GM23338 (cell line): ENCODE measurements around the gene AAGAB. TPM values are rescaled to one million over a fixed set of nuclear protein-coding genes. Genes with fewer than 3 reads are reported as not detected.

Experiments
- ATAC-seq: fragments of 200-7000 bp; cut with Tn5 transposase; 3 replicates; pipeline ENCODE4 v1.9.1; 2020
- DNase-seq: peaks from one replicate; pipeline ENCODE4 v3.0.0-alpha.2; 2015; ENCODE audit warnings: low spot score
- H2AFZ ChIP-seq: fragments of 200-600 bp; sonication (generic); 2 replicates; pipeline ENCODE4 v1.8.0; 2016; ENCODE audit warnings: antibody characterized with exemption, mild to moderate bottlenecking, moderate library complexity
- H3F3A ChIP-seq: fragments of 200-600 bp; sonication (generic); replicated peaks from 2 replicates; pipeline ENCODE4 v1.8.0; 2017; ENCODE audit warnings: antibody characterized with exemption, mixed run types, low read depth
- H3K27ac ChIP-seq: fragments of 200-600 bp; sonication (generic); 2 replicates; pipeline ENCODE4 v1.6.1; 2016; ENCODE audit warnings: low read depth
- H3K27me3 ChIP-seq: fragments of 200-600 bp; sonication (generic); 2 replicates; pipeline ENCODE4 v1.8.0; 2016; ENCODE audit warnings: mild to moderate bottlenecking, mixed run types, moderate library complexity; ENCODE audit not compliant: insufficient read depth
- H3K36me3 ChIP-seq: fragments of 200-600 bp; sonication (generic); 2 replicates; pipeline ENCODE4 v1.8.0; 2016; ENCODE audit warnings: mild to moderate bottlenecking; ENCODE audit not compliant: insufficient read depth
- H3K4me1 ChIP-seq: fragments of 200-600 bp; sonication (generic); 2 replicates; pipeline ENCODE4 v1.8.0; 2016; ENCODE audit warnings: mild to moderate bottlenecking, moderate library complexity; ENCODE audit not compliant: insufficient read depth
- H3K4me2 ChIP-seq: fragments of 200-600 bp; sonication (generic); 2 replicates; pipeline ENCODE4 v1.7.1; 2017; ENCODE audit warnings: mixed run types
- H3K4me3 ChIP-seq: fragments of 200-600 bp; sonication (generic); 2 replicates; pipeline ENCODE4 v1.6.1; 2016; ENCODE audit warnings: mixed run types
- H3K79me2 ChIP-seq: fragments of 200-600 bp; sonication (generic); replicated peaks from 2 replicates; pipeline ENCODE4 v1.8.0; 2017; ENCODE audit warnings: mild to moderate bottlenecking; ENCODE audit not compliant: insufficient read depth
- H3K9me2 ChIP-seq: fragments of 200-600 bp; sonication (generic); 2 replicates; pipeline ENCODE4 v1.8.0; 2017; ENCODE audit not compliant: insufficient read depth
- H4K20me1 ChIP-seq: fragments of 200-600 bp; sonication (generic); replicated peaks from 2 replicates; pipeline ENCODE4 v1.8.0; 2017; ENCODE audit warnings: mild to moderate bottlenecking; ENCODE audit not compliant: insufficient read depth
- H3K27ac Mint-ChIP-seq: 2 replicates; pipeline ENCODE4 v1.8.0; 2020; ENCODE audit warnings: inconsistent platforms, mild to moderate bottlenecking, moderate library complexity, mixed read lengths
- H3K27me3 Mint-ChIP-seq: 3 replicates; pipeline ENCODE4 v1.8.0; 2022; ENCODE audit warnings: low read depth, mild to moderate bottlenecking, moderate library complexity, mixed read lengths, inconsistent platforms; ENCODE audit not compliant: insufficient read depth, poor library complexity
- H3K36me3 Mint-ChIP-seq: 3 replicates; pipeline ENCODE4 v1.8.0; 2021; ENCODE audit warnings: low read depth, mild to moderate bottlenecking, inconsistent platforms, moderate library complexity, mixed read lengths
- H3K4me1 Mint-ChIP-seq: 3 replicates; pipeline ENCODE4 v1.8.0; 2020; ENCODE audit warnings: mild to moderate bottlenecking, inconsistent platforms, mixed read lengths
- H3K4me3 Mint-ChIP-seq: 3 replicates; pipeline ENCODE4 v1.8.0; 2021; ENCODE audit warnings: moderate library complexity, mild to moderate bottlenecking, inconsistent platforms, mixed read lengths
- H3K9me3 Mint-ChIP-seq: 3 replicates; pipeline ENCODE4 v1.8.0; 2020; ENCODE audit warnings: moderate library complexity, mild to moderate bottlenecking, inconsistent platforms, mixed read lengths
- CTCF ChIP-seq, 2 experiments: fragments of 200-600 bp in 1 of 2; sonication (generic) in 1 of 2; conservative IDR thresholded peaks; 2 replicates each; pipeline versions ENCODE4 v1.5.1 to v1.6.1; 2016 to 2017; ENCODE audit warnings: antibody characterized with exemption in 2 of 2, low read depth in 2 of 2, mild to moderate bottlenecking in 2 of 2, moderate library complexity in 1 of 2
- EZH2phosphoT487 ChIP-seq: fragments of 200-600 bp; sonication (generic); IDR thresholded peaks from one replicate; pipeline ENCODE4 v1.8.1; 2018; ENCODE audit warnings: antibody characterized with exemption; ENCODE audit not compliant: unreplicated experiment
- POLR2AphosphoS5 ChIP-seq: IDR thresholded peaks from 2 replicates; pipeline ENCODE4 v1.6.1; 2016; ENCODE audit warnings: antibody characterized with exemption, low read depth
- ZNF331 ChIP-seq: fragments of 250-450 bp; sonication (Bioruptor Pico); IDR thresholded peaks from 2 replicates; pipeline ENCODE4 v1.5.0; 2020; ENCODE audit warnings: low read depth, mild to moderate bottlenecking, moderate library complexity
- polyA plus RNA-seq: library from polyadenylated mRNA; unstranded; fragments of >200 nt; fragmentation: Nextera tagmentation; extraction: Ambion mirVana; gene quantifications from 2 replicates; pipeline ENCODE4 v1.2.1, GENCODE V29; 2016
- total RNA-seq: library from RNA; depleted of rRNA; stranded (reverse); fragments of >200 nt; shearing (Covaris generic); gene quantifications from 2 replicates; pipeline ENCODE4 v1.2.3, GENCODE V29; 2014
- TF ChIP-seq, protein P1 (sequence below): IDR thresholded peaks from one replicate; pipeline ENCODE4 v1.6.1; 2018; ENCODE audit warnings: antibody characterized with exemption; ENCODE audit not compliant: unreplicated experiment
- TF ChIP-seq, protein P2 (sequence below): fragments of 250-450 bp; sonication (Bioruptor Pico); IDR thresholded peaks from 2 replicates; pipeline ENCODE4 v1.5.0; 2020; ENCODE audit warnings: mild to moderate bottlenecking, moderate library complexity

AAGAB gene
- total and polyA plus RNA-seq, 2 experiments from 2014 or later: 20.8 to 42.8 TPM

GRCh38 chr15:67194171-67195114, 60.0 kb downstream of the AAGAB start (continued):
- no peak for TF ChIP-seq CTCF (conservative IDR thresholded peaks at IDR 0.05; ENCODE audit: low read depth in 2 of 2)

DNA sequence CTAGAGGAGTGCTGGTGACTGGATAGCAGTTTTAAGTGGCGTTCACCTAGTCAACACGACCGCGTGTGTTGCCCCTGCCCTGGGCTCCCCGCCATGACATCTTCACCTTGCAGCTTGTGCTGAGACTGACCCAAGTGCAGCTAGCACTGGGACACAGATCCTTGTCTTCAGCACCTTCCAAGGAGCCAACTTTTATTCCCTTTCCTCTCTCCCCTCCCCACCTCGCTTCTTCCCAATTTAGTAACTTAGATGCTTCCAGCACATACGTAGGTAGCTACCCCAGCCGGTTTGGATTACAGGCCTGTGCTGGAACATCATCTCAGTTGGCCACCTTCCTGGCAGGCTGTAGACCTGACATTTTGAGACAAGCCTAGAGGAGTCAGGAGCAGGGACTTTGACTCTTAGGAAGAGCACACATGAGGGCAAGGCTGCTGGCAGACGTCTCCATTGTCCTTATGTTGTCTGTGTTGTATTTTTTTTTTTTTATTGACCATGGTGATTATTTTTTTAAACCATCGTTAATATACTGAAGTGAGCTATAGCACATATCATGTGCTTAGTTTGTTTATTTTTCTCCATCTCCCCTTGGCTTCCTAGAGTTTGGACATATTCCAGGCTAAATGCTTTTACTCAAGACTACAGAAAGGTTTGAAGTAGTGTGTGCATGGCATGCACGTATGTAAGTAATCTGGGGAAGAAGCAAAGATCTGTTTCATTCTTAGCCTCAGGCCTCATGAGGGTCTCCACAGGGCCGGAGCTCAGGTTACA, 61.1 kb downstream of the AAGAB start:
- Histone ChIP-seq H3K4me3 (no peak overlapping the region), H3K4me1 (no peaks in the 10 kb centered on the region; the same call in 1 of the 2 replicates), H2AFZ (no peak overlapping the region), H3K36me3 (no peaks in the 10 kb centered on the region), H4K20me1 (no peaks in the 10 kb centered on the region), H3K27ac (no peak overlapping the region), H3K79me2 (no peaks in the 10 kb centered on the region), H3K27me3 (no peaks in the 10 kb centered on the region), H3K9me2 (no peaks in the 10 kb centered on the region), H3F3A (no peaks in the 10 kb centered on the region), H3K4me2 (no peak overlapping the region)
- DNase-seq (no peak), ATAC-seq (no peak)
- H3K4me3 Mint-ChIP-seq: no peak overlapping the region
- peaks cover 5% of the 10 kb centered on the region; the same call in 2 of the 3 replicates for H3K4me1 Mint-ChIP-seq
- H3K36me3 Mint-ChIP-seq: peaks cover 20% of the 10 kb centered on the region
- peaks cover 3% of the 10 kb centered on the region for H3K27me3 Mint-ChIP-seq
- no peak overlapping the region for H3K27ac Mint-ChIP-seq
- no peaks in the 10 kb centered on the region for H3K9me3 Mint-ChIP-seq
- TF ChIP-seq POLR2AphosphoS5: no peak
- no peak for TF ChIP-seq ZNF331
- TF ChIP-seq, protein P1, sequence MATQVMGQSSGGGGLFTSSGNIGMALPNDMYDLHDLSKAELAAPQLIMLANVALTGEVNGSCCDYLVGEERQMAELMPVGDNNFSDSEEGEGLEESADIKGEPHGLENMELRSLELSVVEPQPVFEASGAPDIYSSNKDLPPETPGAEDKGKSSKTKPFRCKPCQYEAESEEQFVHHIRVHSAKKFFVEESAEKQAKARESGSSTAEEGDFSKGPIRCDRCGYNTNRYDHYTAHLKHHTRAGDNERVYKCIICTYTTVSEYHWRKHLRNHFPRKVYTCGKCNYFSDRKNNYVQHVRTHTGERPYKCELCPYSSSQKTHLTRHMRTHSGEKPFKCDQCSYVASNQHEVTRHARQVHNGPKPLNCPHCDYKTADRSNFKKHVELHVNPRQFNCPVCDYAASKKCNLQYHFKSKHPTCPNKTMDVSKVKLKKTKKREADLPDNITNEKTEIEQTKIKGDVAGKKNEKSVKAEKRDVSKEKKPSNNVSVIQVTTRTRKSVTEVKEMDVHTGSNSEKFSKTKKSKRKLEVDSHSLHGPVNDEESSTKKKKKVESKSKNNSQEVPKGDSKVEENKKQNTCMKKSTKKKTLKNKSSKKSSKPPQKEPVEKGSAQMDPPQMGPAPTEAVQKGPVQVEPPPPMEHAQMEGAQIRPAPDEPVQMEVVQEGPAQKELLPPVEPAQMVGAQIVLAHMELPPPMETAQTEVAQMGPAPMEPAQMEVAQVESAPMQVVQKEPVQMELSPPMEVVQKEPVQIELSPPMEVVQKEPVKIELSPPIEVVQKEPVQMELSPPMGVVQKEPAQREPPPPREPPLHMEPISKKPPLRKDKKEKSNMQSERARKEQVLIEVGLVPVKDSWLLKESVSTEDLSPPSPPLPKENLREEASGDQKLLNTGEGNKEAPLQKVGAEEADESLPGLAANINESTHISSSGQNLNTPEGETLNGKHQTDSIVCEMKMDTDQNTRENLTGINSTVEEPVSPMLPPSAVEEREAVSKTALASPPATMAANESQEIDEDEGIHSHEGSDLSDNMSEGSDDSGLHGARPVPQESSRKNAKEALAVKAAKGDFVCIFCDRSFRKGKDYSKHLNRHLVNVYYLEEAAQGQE: no peak
- TF ChIP-seq, protein P2, sequence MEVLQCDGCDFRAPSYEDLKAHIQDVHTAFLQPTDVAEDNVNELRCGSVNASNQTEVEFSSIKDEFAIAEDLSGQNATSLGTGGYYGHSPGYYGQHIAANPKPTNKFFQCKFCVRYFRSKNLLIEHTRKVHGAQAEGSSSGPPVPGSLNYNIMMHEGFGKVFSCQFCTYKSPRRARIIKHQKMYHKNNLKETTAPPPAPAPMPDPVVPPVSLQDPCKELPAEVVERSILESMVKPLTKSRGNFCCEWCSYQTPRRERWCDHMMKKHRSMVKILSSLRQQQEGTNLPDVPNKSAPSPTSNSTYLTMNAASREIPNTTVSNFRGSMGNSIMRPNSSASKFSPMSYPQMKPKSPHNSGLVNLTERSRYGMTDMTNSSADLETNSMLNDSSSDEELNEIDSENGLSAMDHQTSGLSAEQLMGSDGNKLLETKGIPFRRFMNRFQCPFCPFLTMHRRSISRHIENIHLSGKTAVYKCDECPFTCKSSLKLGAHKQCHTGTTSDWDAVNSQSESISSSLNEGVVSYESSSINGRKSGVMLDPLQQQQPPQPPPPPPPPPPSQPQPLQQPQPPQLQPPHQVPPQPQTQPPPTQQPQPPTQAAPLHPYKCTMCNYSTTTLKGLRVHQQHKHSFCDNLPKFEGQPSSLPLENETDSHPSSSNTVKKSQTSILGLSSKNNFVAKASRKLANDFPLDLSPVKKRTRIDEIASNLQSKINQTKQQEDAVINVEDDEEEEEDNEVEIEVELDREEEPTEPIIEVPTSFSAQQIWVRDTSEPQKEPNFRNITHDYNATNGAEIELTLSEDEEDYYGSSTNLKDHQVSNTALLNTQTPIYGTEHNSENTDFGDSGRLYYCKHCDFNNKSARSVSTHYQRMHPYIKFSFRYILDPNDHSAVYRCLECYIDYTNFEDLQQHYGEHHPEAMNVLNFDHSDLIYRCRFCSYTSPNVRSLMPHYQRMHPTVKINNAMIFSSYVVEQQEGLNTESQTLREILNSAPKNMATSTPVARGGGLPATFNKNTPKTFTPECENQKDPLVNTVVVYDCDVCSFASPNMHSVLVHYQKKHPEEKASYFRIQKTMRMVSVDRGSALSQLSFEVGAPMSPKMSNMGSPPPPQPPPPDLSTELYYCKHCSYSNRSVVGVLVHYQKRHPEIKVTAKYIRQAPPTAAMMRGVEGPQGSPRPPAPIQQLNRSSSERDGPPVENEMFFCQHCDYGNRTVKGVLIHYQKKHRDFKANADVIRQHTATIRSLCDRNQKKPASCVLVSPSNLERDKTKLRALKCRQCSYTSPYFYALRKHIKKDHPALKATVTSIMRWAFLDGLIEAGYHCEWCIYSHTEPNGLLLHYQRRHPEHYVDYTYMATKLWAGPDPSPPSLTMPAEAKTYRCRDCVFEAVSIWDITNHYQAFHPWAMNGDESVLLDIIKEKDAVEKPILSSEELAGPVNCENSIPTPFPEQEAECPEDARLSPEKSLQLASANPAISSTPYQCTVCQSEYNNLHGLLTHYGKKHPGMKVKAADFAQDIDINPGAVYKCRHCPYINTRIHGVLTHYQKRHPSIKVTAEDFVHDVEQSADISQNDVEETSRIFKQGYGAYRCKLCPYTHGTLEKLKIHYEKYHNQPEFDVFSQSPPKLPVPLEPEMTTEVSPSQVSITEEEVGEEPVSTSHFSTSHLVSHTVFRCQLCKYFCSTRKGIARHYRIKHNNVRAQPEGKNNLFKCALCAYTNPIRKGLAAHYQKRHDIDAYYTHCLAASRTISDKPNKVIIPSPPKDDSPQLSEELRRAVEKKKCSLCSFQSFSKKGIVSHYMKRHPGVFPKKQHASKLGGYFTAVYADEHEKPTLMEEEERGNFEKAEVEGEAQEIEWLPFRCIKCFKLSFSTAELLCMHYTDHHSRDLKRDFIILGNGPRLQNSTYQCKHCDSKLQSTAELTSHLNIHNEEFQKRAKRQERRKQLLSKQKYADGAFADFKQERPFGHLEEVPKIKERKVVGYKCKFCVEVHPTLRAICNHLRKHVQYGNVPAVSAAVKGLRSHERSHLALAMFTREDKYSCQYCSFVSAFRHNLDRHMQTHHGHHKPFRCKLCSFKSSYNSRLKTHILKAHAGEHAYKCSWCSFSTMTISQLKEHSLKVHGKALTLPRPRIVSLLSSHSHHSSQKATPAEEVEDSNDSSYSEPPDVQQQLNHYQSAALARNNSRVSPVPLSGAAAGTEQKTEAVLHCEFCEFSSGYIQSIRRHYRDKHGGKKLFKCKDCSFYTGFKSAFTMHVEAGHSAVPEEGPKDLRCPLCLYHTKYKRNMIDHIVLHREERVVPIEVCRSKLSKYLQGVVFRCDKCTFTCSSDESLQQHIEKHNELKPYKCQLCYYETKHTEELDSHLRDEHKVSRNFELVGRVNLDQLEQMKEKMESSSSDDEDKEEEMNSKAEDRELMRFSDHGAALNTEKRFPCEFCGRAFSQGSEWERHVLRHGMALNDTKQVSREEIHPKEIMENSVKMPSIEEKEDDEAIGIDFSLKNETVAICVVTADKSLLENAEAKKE (CRISPR knock-in tag): no peak
- no peak for TF ChIP-seq CTCF (conservative IDR thresholded peaks at IDR 0.05; ENCODE audit: low read depth in 2 of 2)
- TF ChIP-seq EZH2phosphoT487: no peak
